Measurements from ENCODE around the gene ANHX.

The ANHX gene

GRCh38 chr12:133202493-133203343, 33.0 kb downstream of the ANHX start:
- H3K27ac ChIP-seq: no peak overlapping the region
- no peak for TF ChIP-seq ZFX (IDR thresholded peaks at IDR 0.05)
- TF ChIP-seq, protein P1, sequence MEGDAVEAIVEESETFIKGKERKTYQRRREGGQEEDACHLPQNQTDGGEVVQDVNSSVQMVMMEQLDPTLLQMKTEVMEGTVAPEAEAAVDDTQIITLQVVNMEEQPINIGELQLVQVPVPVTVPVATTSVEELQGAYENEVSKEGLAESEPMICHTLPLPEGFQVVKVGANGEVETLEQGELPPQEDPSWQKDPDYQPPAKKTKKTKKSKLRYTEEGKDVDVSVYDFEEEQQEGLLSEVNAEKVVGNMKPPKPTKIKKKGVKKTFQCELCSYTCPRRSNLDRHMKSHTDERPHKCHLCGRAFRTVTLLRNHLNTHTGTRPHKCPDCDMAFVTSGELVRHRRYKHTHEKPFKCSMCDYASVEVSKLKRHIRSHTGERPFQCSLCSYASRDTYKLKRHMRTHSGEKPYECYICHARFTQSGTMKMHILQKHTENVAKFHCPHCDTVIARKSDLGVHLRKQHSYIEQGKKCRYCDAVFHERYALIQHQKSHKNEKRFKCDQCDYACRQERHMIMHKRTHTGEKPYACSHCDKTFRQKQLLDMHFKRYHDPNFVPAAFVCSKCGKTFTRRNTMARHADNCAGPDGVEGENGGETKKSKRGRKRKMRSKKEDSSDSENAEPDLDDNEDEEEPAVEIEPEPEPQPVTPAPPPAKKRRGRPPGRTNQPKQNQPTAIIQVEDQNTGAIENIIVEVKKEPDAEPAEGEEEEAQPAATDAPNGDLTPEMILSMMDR (conservative IDR thresholded peaks at IDR 0.05): no peak

DNA sequence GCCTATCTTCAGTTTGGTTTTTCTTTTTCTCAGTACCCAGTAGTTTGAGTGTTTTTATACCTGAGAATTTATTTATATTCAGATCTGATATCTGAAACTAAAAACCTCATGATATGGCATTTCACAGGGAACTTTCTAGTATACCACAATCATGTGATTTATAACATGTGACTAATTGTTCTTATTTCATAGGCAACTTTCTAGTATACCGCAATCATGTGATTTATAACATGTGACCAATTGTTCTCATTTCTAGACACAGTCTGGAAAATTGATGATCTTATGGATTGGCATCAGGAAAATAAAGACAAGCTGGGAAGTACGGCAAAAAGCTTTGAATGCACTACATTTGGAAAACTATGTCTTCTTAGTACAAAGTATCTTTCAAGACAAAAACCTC, 33.8 kb downstream of the ANHX start:
- H3K27ac ChIP-seq: no peak overlapping the region
- TF ChIP-seq ZFX (IDR thresholded peaks at IDR 0.05): no peak
- TF ChIP-seq, protein P1 (conservative IDR thresholded peaks at IDR 0.05): no peak

GRCh38 chr12:133192847-133193246, 42.8 kb downstream of the ANHX start:
- TF ChIP-seq, protein P1 (conservative IDR thresholded peaks at IDR 0.05): no peak
- no peak for TF ChIP-seq ZFX (IDR thresholded peaks at IDR 0.05)
- no peak overlapping the region for H3K27ac ChIP-seq

GRCh38 chr12:133190176-133190575, 45.5 kb downstream of the ANHX start:
- no peak for TF ChIP-seq ZFX (IDR thresholded peaks at IDR 0.05)
- TF ChIP-seq, protein P1 (conservative IDR thresholded peaks at IDR 0.05): no peak
- no peak overlapping the region for H3K27ac ChIP-seq

DNA sequence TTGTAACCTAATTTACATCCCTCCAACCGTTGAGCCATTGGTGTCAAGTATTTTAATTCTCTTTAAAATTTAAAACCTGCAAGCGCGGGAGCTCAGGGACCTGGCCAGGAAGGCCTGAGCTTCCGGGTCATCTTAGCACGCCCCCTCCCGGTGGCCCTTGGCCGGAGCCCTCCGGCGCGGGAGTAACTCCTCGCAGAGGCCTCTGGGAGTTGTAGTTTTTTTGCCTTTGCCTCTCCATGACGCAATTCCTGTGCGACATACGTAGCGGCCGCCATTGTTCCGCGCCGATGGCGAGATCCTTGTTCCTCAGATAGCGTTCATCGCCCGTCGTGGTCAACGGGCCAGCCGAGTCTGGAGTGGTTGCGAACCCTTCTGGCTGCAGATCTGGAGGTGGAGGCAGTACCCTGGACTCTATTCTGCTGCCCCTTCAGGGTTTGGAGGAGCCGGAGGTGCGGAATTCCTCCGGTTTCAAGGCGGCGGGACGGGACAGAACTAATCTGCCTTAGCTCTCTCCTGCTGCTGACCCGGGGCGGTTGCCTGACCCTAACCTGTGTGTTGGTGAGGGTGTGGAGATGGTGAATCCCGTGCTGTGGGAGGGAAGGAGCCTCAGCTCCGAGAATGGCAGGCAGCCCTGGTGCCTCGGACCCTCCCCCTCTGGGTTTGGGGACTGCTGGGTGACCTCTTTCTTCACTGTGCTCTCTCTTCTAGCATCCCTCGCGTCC, 54.3 kb downstream of the ANHX start, which contains the start of gene ZNF268:
Gene ZNF268 (plus strand): TSS at position 258 of the 722 bp plus-strand sequence. CDS start 503 bp downstream, outside the sequence.
- H3K27ac ChIP-seq: peak within 1 kb of the TSS; percentile 76
- TF ChIP-seq, protein P1 (conservative IDR thresholded peaks at IDR 0.05): peak; percentile 86
- no peak for TF ChIP-seq ZFX (IDR thresholded peaks at IDR 0.05)

DNA sequence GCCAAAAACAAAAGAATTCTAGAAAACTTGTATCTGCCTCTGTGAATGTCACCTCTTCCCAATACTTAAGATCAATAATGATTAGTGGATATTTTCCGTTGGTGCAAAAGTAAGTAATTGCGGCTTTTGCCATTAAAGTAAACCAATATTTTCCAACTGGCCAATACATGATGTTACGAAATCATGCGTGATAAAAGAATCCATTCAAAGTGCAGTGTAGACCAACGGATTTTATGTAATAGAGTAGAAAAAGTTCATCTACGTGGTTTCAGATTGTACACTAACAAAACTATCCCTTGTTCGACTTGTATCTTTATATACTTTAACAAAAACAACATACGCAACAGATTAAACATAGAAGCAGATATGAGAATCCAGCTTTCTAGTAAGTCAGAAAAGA, 55.0 kb downstream of the ANHX start:
- H3K27ac ChIP-seq: no peak overlapping the region
- TF ChIP-seq, protein P1 (conservative IDR thresholded peaks at IDR 0.05): no peak
- no peak for TF ChIP-seq ZFX (IDR thresholded peaks at IDR 0.05)

DNA sequence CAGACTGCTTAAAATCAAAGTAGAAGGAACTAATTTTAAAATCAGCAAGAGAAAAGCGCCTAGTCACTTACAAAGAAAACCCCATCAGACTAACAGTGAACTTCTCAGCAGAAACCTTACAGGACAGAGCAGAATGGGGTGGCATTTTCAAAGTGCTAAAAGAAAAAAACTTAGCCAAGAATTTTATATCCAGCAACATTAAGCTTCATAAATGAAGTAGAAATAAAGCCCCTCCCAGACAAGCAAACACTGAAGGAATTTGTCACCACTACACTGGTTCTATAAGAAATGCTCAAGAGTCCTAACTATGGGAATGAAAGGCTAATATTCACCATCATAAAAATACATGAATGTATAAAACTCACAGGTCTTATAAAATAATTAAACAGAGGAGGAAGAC, 60.8 kb downstream of the ANHX start:
- no peak for TF ChIP-seq ZFX (IDR thresholded peaks at IDR 0.05)
- TF ChIP-seq, protein P1 (conservative IDR thresholded peaks at IDR 0.05): no peak
- no peak overlapping the region for H3K27ac ChIP-seq

Data from C4-2B (cell line).